ENCODE results near the gene MYBBP1A.

The MYBBP1A gene

GRCh38 chr17:4536742-4537411, 18.3 kb downstream of the MYBBP1A start:
- no peak for DNase-seq (ENCODE audit: low read depth)

GRCh38 chr17:4536259-4536741, 18.9 kb downstream of the MYBBP1A start:
- no peak for DNase-seq (ENCODE audit: low read depth)

GRCh38 chr17:4535667-4536258, 19.4 kb downstream of the MYBBP1A start:
- no peak for DNase-seq (ENCODE audit: low read depth)

- DNase-seq (ENCODE audit: low read depth) = no peak
Measured at GRCh38 chr17:4534928-4535666, 20.1 kb downstream of the MYBBP1A start.

- no peak for DNase-seq (ENCODE audit: low read depth)
Measured at GRCh38 chr17:4534515-4534914, 20.7 kb downstream of the MYBBP1A start.

- DNase-seq (ENCODE audit: low read depth) = no peak
Measured at GRCh38 chr17:4533523-4534504, 21.4 kb downstream of the MYBBP1A start.

- no peak for DNase-seq (ENCODE audit: low read depth)
Measured at GRCh38 chr17:4532860-4533522, 22.2 kb downstream of the MYBBP1A start.

- DNase-seq (ENCODE audit: low read depth) = no peak
Measured at GRCh38 chr17:4531988-4532736, 23.0 kb downstream of the MYBBP1A start.

GRCh38 chr17:4530799-4531730, 24.1 kb downstream of the MYBBP1A start:
- DNase-seq (ENCODE audit: low read depth) = no peak

- DNase-seq (ENCODE audit: low read depth) = no peak
Measured at GRCh38 chr17:4529533-4530152, 25.5 kb downstream of the MYBBP1A start.

- DNase-seq (ENCODE audit: low read depth) = no peak
Measured at GRCh38 chr17:4527566-4528125, 27.5 kb downstream of the MYBBP1A start.

GRCh38 chr17:4527134-4527533, 28.1 kb downstream of the MYBBP1A start:
- no peak for DNase-seq (ENCODE audit: low read depth)

- no peak for DNase-seq (ENCODE audit: low read depth)
Measured at GRCh38 chr17:4525691-4526397, 29.3 kb downstream of the MYBBP1A start.

GRCh38 chr17:4523946-4524345, 31.2 kb downstream of the MYBBP1A start:
- no peak for DNase-seq (ENCODE audit: low read depth)

- no peak for DNase-seq (ENCODE audit: low read depth)
Measured at GRCh38 chr17:4522661-4523060, 32.5 kb downstream of the MYBBP1A start.

GRCh38 chr17:4520894-4521600, 34.1 kb downstream of the MYBBP1A start:
- DNase-seq (ENCODE audit: low read depth) = no peak
